ENCODE data around the gene TMEM30B. TPM values are rescaled to one million over a fixed set of nuclear protein-coding genes. Genes with fewer than 3 reads are reported as not detected.
A peak's percentile ranks its signal among the peaks of the same experiment; 100 is the strongest.

Gene TMEM30B
- total RNA-seq, 1 donor from 2014 or later: 9.3 TPM

- no peaks in the 10 kb centered on the region for H3K27me3 Mint-ChIP-seq (ENCODE audit: low read depth)
- no peaks in the 10 kb centered on the region for H3K9me3 Mint-ChIP-seq (ENCODE audit: low read depth)
- H3K4me3 Mint-ChIP-seq (ENCODE audit: unreplicated experiment): no peak overlapping the region
- peak overlapping the region; percentile 30 for H3K27ac Mint-ChIP-seq (ENCODE audit: unreplicated experiment)
- no peaks in the 10 kb centered on the region for H3K36me3 Mint-ChIP-seq (ENCODE audit: low read depth)
- DNase-seq (ENCODE audit: low spot score): no peak
- TF ChIP-seq, protein P1, sequence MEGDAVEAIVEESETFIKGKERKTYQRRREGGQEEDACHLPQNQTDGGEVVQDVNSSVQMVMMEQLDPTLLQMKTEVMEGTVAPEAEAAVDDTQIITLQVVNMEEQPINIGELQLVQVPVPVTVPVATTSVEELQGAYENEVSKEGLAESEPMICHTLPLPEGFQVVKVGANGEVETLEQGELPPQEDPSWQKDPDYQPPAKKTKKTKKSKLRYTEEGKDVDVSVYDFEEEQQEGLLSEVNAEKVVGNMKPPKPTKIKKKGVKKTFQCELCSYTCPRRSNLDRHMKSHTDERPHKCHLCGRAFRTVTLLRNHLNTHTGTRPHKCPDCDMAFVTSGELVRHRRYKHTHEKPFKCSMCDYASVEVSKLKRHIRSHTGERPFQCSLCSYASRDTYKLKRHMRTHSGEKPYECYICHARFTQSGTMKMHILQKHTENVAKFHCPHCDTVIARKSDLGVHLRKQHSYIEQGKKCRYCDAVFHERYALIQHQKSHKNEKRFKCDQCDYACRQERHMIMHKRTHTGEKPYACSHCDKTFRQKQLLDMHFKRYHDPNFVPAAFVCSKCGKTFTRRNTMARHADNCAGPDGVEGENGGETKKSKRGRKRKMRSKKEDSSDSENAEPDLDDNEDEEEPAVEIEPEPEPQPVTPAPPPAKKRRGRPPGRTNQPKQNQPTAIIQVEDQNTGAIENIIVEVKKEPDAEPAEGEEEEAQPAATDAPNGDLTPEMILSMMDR (IDR thresholded peaks at IDR 0.05): no peak
- H3K4me1 Mint-ChIP-seq (ENCODE audit: low read depth): peaks cover 64% of the 10 kb centered on the region
Measured at GRCh38 chr14:61229475-61229888, 51.7 kb downstream of the TMEM30B start.

- no peak for DNase-seq (ENCODE audit: low spot score)
- peaks cover 70% of the 10 kb centered on the region for H3K4me1 Mint-ChIP-seq (ENCODE audit: low read depth)
- TF ChIP-seq, protein P1 (IDR thresholded peaks at IDR 0.05): no peak
- H3K9me3 Mint-ChIP-seq (ENCODE audit: low read depth): no peaks in the 10 kb centered on the region
- peak overlapping the region; percentile 5 for H3K27ac Mint-ChIP-seq (ENCODE audit: unreplicated experiment)
- H3K27me3 Mint-ChIP-seq (ENCODE audit: low read depth): no peaks in the 10 kb centered on the region
- H3K4me3 Mint-ChIP-seq (ENCODE audit: unreplicated experiment): no peak overlapping the region
- no peaks in the 10 kb centered on the region for H3K36me3 Mint-ChIP-seq (ENCODE audit: low read depth)
Measured at GRCh38 chr14:61227884-61228591, 53.1 kb downstream of the TMEM30B start.

Other genes with a start within 250 kb of the TMEM30B start
- gene PRKCH, start 40.2 kb upstream of the TMEM30B start, total RNA-seq: 9.7 to 13.4 TPM (median 10.6 TPM) in 3 replicates

All from chondrocyte (in vitro differentiated cells).